Fibroblast of mammary gland (primary cell): Measurements from ENCODE around the gene MYO10.

Experiments used
- DNase-seq: peaks from one replicate; pipeline ENCODE4 v3.0.0-alpha.2; 2010; ENCODE audit warnings: low read depth
- H3K4me3 ChIP-seq: 2 replicates; pipeline ENCODE4 v1.5.1; 2011; ENCODE audit warnings: low read depth, mild to moderate bottlenecking, low read length, moderate library complexity; ENCODE audit not compliant: control insufficient read depth
- TF ChIP-seq, protein P1 (sequence below): conservative IDR thresholded peaks from 2 replicates; pipeline ENCODE4 v1.5.1; 2011; ENCODE audit warnings: low read depth, low read length, inconsistent platforms; ENCODE audit not compliant: control insufficient read depth, insufficient read depth

Gene MYO10

DNA sequence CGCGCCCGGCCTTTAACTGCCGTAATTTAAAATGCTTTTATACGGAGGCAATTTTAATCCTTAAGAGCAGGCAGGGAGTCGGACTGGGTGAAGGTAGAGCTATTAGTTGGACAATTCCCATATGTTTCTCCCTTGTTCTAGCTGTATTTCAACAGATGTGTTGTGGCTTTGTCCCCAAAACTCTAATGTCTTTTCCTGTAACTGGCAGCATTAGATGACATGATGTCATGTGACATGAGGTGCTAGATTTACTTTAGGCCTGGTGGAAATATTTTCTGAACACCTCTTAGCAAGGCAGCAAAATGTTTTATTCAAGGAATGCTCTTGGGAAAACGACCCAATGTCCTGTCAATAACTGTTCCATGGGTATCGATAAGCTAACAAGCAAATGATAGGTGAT lies 8.5 kb downstream of the MYO10 start:
- no peak for DNase-seq
- TF ChIP-seq, protein P1, sequence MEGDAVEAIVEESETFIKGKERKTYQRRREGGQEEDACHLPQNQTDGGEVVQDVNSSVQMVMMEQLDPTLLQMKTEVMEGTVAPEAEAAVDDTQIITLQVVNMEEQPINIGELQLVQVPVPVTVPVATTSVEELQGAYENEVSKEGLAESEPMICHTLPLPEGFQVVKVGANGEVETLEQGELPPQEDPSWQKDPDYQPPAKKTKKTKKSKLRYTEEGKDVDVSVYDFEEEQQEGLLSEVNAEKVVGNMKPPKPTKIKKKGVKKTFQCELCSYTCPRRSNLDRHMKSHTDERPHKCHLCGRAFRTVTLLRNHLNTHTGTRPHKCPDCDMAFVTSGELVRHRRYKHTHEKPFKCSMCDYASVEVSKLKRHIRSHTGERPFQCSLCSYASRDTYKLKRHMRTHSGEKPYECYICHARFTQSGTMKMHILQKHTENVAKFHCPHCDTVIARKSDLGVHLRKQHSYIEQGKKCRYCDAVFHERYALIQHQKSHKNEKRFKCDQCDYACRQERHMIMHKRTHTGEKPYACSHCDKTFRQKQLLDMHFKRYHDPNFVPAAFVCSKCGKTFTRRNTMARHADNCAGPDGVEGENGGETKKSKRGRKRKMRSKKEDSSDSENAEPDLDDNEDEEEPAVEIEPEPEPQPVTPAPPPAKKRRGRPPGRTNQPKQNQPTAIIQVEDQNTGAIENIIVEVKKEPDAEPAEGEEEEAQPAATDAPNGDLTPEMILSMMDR = no peak
- no peak overlapping the region for H3K4me3 ChIP-seq

DNA sequence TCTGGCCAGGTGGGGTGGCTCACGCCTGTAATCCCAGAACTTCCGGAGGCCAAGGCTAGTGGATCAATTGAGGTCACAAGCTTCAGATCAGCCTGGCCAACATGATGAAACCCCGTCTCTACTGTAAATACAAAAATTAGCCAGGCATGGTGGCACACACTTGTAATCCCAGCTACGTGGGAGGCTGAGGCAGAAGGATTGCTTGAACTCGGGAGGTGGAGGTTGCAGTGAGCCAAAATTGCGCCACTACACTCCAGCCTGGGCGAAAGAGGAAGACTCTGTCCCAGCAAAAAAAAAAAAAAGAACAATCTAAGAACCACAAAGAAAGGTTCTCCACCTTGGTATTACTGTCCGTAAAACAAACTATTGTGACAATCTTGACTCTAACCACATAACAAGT lies 9.7 kb downstream of the MYO10 start:
- H3K4me3 ChIP-seq = no peak overlapping the region
- DNase-seq = no peak
- TF ChIP-seq, protein P1 = no peak

DNA sequence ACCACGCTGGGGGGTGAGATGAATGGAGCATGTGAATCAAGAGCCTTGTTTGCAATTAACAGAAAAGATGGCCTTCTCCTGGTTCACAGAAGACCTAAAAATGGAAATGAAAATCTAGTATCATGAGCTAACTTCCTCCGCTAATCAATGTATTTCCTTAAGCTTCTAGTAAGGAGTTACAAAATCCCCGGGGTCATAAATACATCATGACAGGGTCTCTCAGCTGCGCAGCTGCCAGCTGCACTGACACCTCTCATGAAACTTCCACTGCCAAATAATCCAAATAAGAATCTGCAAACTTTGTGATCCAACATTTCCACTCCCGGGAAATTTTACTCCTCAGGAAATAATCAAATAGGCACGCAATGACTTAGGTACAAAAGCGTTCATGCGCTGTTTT lies 11.9 kb downstream of the MYO10 start:
- DNase-seq = no peak
- no peak overlapping the region for H3K4me3 ChIP-seq
- TF ChIP-seq, protein P1 = no peak

DNA sequence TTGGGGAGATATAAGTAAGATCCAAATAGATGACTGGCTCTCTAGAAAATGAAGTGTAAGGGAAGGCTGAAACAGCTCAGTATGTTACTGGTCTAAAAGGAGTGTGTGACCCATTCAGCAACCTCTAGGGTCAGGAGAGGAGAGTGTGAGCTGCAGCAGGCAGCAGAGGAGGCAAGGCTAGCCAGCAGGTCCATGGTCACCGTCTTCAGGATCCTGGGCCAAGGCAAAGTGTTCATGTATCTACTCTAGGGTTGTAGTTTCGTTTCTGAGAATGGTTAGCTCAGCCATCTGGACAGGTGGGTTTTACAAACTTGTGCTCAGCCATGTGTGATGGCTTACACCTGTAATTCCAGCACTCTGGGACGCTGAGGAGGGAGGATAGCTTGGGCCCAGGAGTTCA lies 13.7 kb downstream of the MYO10 start:
- DNase-seq = no peak
- TF ChIP-seq, protein P1 = no peak
- H3K4me3 ChIP-seq = no peak overlapping the region

DNA sequence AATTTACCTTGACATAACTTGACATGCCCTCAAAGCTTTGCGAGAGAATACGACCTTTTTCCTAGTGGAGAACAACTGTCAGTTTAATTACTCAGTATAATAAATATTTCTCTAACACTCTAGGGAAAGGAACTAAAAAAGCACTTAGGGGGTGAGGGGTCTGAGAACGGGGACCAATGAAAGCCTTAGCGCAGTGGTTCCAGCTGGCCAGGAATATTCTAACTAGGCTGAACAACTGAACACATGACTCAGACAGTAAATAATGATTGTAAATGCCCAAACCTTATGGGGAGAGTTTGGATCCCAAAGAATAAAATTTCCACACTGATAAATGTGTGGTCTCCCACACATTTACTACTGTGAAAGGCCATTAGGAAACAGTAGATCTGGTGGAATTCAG lies 14.9 kb downstream of the MYO10 start:
- TF ChIP-seq, protein P1 = no peak
- DNase-seq = no peak
- H3K4me3 ChIP-seq = no peak overlapping the region

DNA sequence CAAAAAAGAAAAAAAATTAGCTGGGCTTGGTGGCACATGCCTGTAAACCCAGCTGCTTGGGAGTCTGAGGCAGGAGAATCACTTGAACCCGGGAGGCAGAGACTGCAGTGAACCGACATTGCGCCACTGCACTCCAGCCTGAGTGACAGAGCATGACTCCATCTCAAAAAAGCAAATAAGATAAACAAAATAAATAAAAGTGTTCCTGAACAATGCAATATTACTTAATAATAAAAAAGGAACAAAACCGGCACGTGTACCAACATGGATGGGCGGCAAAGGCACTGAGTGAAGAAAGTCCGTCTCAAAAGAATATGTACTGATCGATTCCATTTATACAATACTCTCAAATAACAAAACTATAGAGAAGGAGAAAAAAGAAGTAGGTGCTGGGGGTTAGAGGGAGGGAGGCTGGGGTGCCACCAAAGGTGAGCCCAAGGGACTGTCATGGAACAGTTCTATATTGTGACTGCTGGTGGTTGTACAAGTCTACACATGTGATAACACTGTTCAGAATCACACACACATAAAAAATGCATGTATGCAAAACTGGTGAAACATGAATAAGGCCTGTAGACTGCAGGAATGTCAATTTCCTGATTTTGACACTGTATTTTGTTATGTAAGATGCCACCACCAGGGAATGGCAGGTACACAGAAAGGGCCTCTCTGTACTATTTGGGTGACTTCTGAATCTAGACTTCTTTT lies 15.8 kb downstream of the MYO10 start:
- TF ChIP-seq, protein P1 = no peak
- H3K4me3 ChIP-seq = no peak overlapping the region
- no peak for DNase-seq
